ENCODE measurements around the gene LPP. TPM values are rescaled to one million over a fixed set of nuclear protein-coding genes. Genes with fewer than 3 reads are reported as not detected.

The LPP gene
- total RNA-seq, 1 donor = 92.1 TPM

- peak; percentile 72 for DNase-seq (ENCODE audit: low read depth)
- H3K4me3 ChIP-seq (ENCODE audit: low read depth, low read length) = no peak overlapping the region
- TF ChIP-seq CTCF (IDR thresholded peaks at IDR 0.05; ENCODE audit: insufficient read depth, low read length) = no peak
Observed at GRCh38 chr3:188362405-188362831, 208.5 kb downstream of the LPP start.

DNA sequence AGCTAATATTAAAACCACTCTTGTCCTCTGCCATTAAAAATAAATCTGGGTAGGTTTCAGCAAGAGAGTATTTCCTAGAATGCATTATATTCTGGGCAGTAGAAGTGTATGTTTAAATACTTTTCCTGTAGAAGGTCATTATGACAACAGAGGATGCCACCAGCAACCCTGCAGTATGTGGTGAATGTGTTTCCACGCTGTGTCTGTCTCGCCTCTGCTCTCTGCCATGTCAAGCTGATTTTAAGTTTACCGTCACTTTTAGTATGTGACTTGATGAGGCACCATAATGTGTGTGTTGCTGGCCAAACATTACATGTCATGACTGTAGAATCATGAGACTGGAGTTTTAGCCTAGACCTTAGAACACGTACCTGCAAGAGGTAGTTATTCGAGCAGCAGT lies 211.2 kb downstream of the LPP start:
- no peak overlapping the region for H3K4me3 ChIP-seq (ENCODE audit: low read depth, low read length)
- no peak for TF ChIP-seq CTCF (IDR thresholded peaks at IDR 0.05; ENCODE audit: insufficient read depth, low read length)
- DNase-seq (ENCODE audit: low read depth) = no peak

GRCh38 chr3:188365988-188366698 lies 212.2 kb downstream of the LPP start:
- H3K4me3 ChIP-seq (ENCODE audit: low read depth, low read length) = no peak overlapping the region
- peak; percentile 43 for DNase-seq (ENCODE audit: low read depth)
- no peak for TF ChIP-seq CTCF (IDR thresholded peaks at IDR 0.05; ENCODE audit: insufficient read depth, low read length)

DNA sequence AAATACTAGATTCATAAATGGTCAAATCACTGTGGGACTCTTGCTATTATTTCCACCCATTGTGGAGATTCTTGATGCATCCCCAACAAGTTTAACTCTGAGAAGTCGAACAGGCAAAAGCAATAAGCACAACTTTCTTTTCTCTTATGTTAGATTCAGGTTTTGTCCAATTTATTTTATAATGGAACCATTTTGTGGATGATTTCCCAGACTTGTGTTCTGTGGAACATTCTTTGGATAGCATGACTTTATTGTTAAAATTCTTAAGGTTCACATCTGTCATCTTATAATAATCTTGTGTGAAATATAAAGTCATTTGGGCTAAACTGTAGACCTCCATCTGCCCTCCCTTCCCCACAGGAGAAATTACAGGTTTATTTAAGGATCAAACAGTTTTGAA lies 213.7 kb downstream of the LPP start:
- no peak overlapping the region for H3K4me3 ChIP-seq (ENCODE audit: low read depth, low read length)
- DNase-seq (ENCODE audit: low read depth) = peak; percentile 35
- TF ChIP-seq CTCF (IDR thresholded peaks at IDR 0.05; ENCODE audit: insufficient read depth, low read length) = no peak

DNA sequence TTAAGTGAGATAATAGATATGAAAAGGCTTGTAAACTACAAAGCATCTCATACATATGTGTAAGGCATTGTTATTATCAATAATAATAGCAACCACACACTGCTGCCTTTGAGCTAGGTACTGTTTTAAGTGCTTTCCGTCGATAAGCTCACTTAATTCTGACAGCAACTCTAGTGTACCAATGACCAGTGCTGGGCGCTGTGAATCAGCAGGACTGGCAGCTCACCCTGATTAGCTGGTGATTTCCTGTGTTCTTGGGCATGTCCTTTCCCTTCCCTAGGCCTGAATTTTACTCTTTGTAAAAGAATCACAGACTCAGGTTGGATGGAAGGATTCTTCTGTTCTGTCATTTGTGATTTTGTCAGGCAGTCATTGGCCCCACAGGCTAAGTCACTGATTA lies 215.6 kb downstream of the LPP start:
- no peak for DNase-seq (ENCODE audit: low read depth)
- no peak for TF ChIP-seq CTCF (IDR thresholded peaks at IDR 0.05; ENCODE audit: insufficient read depth, low read length)
- H3K4me3 ChIP-seq (ENCODE audit: low read depth, low read length) = no peak overlapping the region

GRCh38 chr3:188370081-188370830 lies 216.3 kb downstream of the LPP start:
- H3K4me3 ChIP-seq (ENCODE audit: low read depth, low read length) = no peak overlapping the region
- no peak for DNase-seq (ENCODE audit: low read depth)
- no peak for TF ChIP-seq CTCF (IDR thresholded peaks at IDR 0.05; ENCODE audit: insufficient read depth, low read length)

Measured in fibroblast of the aortic adventitia (primary cell).